Measurements from ENCODE around the gene TMEM240. TPM values are rescaled to one million over a fixed set of nuclear protein-coding genes. Genes with fewer than 3 reads are reported as not detected.
"Not testable (repeated sequence)": the region's sequence is repeated elsewhere in the genome, so short reads cannot be mapped to it uniquely, and the experiment has no call there.

Gene TMEM240
- total RNA-seq, 1 donor = 2.2 TPM

GRCh38 chr1:1517973-1518620 is 22.3 kb downstream of the TMEM240 start:
- TF ChIP-seq, protein P1, sequence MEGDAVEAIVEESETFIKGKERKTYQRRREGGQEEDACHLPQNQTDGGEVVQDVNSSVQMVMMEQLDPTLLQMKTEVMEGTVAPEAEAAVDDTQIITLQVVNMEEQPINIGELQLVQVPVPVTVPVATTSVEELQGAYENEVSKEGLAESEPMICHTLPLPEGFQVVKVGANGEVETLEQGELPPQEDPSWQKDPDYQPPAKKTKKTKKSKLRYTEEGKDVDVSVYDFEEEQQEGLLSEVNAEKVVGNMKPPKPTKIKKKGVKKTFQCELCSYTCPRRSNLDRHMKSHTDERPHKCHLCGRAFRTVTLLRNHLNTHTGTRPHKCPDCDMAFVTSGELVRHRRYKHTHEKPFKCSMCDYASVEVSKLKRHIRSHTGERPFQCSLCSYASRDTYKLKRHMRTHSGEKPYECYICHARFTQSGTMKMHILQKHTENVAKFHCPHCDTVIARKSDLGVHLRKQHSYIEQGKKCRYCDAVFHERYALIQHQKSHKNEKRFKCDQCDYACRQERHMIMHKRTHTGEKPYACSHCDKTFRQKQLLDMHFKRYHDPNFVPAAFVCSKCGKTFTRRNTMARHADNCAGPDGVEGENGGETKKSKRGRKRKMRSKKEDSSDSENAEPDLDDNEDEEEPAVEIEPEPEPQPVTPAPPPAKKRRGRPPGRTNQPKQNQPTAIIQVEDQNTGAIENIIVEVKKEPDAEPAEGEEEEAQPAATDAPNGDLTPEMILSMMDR (IDR thresholded peaks at IDR 0.05; ENCODE audit: insufficient read depth, low read depth, low read length) = no peak
- no peak for DNase-seq (ENCODE audit: low read depth)
- no peak overlapping the region for H3K4me3 ChIP-seq (ENCODE audit: low read depth, low read length)

- H3K4me3 ChIP-seq (ENCODE audit: low read depth, low read length); DNase-seq (ENCODE audit: low read depth): not testable (repeated sequence)
These were observed 23.5 kb downstream of the TMEM240 start for GRCh38 chr1:1516923-1517322.

GRCh38 chr1:1514376-1514775 is 26.0 kb downstream of the TMEM240 start:
- not testable (repeated sequence) for DNase-seq (ENCODE audit: low read depth)

GRCh38 chr1:1513675-1514074 is 26.7 kb downstream of the TMEM240 start:
- DNase-seq (ENCODE audit: low read depth) = not testable (repeated sequence)
- peak overlapping the region; percentile 25 for H3K4me3 ChIP-seq (ENCODE audit: low read depth, low read length)

More at GRCh38 chr1:1514376-1514775, 26.0 kb downstream of the TMEM240 start:
- H3K4me3 ChIP-seq (ENCODE audit: low read depth, low read length) = not testable (repeated sequence)

DNA sequence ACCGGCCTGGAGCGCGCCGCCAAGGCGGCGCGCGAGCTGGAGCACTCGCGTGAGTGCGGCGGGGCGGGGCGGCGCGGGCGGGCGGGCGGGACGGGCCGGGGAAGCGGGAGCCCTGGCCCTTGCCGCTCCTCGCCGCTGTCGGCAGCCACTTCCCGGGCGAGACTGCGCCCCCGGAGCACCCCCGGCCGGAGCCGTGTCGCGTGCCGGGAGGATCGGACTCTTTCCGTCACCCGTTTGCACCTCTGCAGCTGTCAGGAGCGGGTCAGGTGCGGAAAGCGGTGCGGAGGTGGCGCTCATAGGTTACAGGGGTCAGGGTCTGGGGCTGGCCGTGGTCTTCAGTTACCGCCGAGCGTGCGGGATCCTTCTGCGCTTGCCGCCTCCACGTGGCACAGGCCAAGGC is 28.0 kb downstream of the TMEM240 start:
- peak overlapping the region; percentile 89 for H3K4me3 ChIP-seq (ENCODE audit: low read depth, low read length)
- DNase-seq (ENCODE audit: low read depth) = not testable (repeated sequence)

- TF ChIP-seq, protein P1 (IDR thresholded peaks at IDR 0.05; ENCODE audit: insufficient read depth, low read depth, low read length) = no peak
- H3K4me3 ChIP-seq (ENCODE audit: low read depth, low read length) = peak within 1 kb of the TSS; percentile 89
- DNase-seq (ENCODE audit: low read depth) = peak; percentile 99
These were observed 28.7 kb downstream of the TMEM240 start, which contains the start of gene ATAD3A for GRCh38 chr1:1511533-1512285. Gene ATAD3A (plus strand): TSS chr1:1512162. CDS start chr1:1512269, 107 bp downstream.

GRCh38 chr1:1510912-1511532 is 29.4 kb downstream of the TMEM240 start:
- peak overlapping the region; percentile 89 for H3K4me3 ChIP-seq (ENCODE audit: low read depth, low read length)
- TF ChIP-seq, protein P1 (IDR thresholded peaks at IDR 0.05; ENCODE audit: insufficient read depth, low read depth, low read length) = no peak
- DNase-seq (ENCODE audit: low read depth) = peak; percentile 9

GRCh38 chr1:1509465-1509850 is 31.0 kb downstream of the TMEM240 start:
- not testable (repeated sequence) for DNase-seq (ENCODE audit: low read depth)

DNA sequence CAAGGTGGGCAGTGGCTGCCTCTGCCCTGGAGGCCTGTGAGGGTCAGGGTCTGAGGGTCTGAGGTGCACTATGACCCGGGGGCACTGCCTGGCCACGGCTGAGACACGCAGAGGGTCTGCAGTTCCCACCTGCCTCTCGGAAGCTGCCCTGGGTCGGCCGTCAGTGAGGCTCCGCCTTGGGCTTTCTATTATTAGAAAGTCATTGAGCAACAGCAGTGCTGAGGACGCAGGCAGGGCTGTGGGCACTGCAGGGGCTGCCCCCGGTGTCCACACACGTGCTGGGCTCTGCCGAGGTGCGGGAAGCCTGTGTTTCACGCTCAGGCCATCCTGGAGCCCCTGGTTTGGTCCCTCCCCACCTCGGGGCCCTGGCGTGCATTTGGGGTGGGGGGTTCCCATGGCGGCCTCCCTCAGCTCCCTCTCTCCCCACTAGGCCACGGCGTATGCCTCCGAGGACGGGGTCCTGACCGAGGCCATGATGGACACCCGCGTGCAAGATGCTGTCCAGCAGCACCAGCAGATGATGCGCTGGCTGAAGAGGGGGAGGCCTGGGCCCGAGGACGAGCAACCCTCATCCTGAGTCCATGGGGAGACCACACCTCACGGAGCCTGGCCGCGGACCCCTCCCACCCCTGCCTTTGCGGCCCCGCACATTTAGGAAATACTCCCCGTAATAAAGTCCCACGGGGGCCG is 31.5 kb downstream of the TMEM240 start:
- H3K4me3 ChIP-seq (ENCODE audit: low read depth, low read length); DNase-seq (ENCODE audit: low read depth): not testable (repeated sequence)

More at GRCh38 chr1:1509465-1509850, 31.0 kb downstream of the TMEM240 start:
- not testable (repeated sequence) for H3K4me3 ChIP-seq (ENCODE audit: low read depth, low read length)

All from fibroblast of villous mesenchyme (primary cell).